ENCODE data around the gene TMEM121. TPM values are rescaled to one million over a fixed set of nuclear protein-coding genes. Genes with fewer than 3 reads are reported as not detected.

TMEM121 gene
- total RNA-seq, 4 donors from 2014 or later = 1.7 to 4.2 (median 2.7) TPM

GRCh38 chr14:105530285-105531087 lies 4.1 kb downstream of the TMEM121 start:
- H3K36me3 ChIP-seq = no peaks in the 10 kb centered on the region
- WGBS = 66% methylated on average over 8 of the region's 19 CpGs
- peaks cover 35% of the 10 kb centered on the region for H3K4me1 ChIP-seq
- no peak for TF ChIP-seq POLR2AphosphoS5 (IDR thresholded peaks at IDR 0.05)
- no peak for TF ChIP-seq EP300 (IDR thresholded peaks at IDR 0.05)
- no peak for TF ChIP-seq POLR2A (IDR thresholded peaks at IDR 0.05)
- no peak for TF ChIP-seq CTCF (IDR thresholded peaks at IDR 0.05)
- H3K4me3 ChIP-seq = no peak overlapping the region
- peaks cover 19% of the 10 kb centered on the region for H3K27me3 ChIP-seq
- H3K27ac ChIP-seq = no peak overlapping the region
- no peaks in the 10 kb centered on the region for H3K9me3 ChIP-seq
- peak in 1 of 2 donors; percentile 46 for DNase-seq (ENCODE audit: low spot score in 2 of 2)

- Histone ChIP-seq H3K9me3 (no peaks in the 10 kb centered on the region), H3K36me3 (no peaks in the 10 kb centered on the region), H3K27ac (no peak overlapping the region), H3K4me1 (peaks cover 28% of the 10 kb centered on the region), H3K27me3 (peaks cover 24% of the 10 kb centered on the region), H3K4me3 (no peak overlapping the region)
- over 99% methylated on average over 15 of the region's 30 CpGs for WGBS
- peak in 1 of 2 donors; percentile 52 for DNase-seq (ENCODE audit: low spot score in 2 of 2)
- TF ChIP-seq POLR2AphosphoS5 (IDR thresholded peaks at IDR 0.05) = no peak
- TF ChIP-seq CTCF (IDR thresholded peaks at IDR 0.05) = no peak
- TF ChIP-seq EP300 (IDR thresholded peaks at IDR 0.05) = no peak
- TF ChIP-seq POLR2A (IDR thresholded peaks at IDR 0.05) = no peak
Measured at GRCh38 chr14:105531088-105531893, 4.9 kb downstream of the TMEM121 start.

- TF ChIP-seq POLR2AphosphoS5 (IDR thresholded peaks at IDR 0.05) (no peak), POLR2A (IDR thresholded peaks at IDR 0.05) (no peak), CTCF (IDR thresholded peaks at IDR 0.05) (no peak), EP300 (IDR thresholded peaks at IDR 0.05) (no peak)
- WGBS = 82% methylated on average over 12 of the region's 19 CpGs
- H3K4me1 ChIP-seq = peaks cover 22% of the 10 kb centered on the region
- no peak overlapping the region for H3K4me3 ChIP-seq
- H3K36me3 ChIP-seq = no peaks in the 10 kb centered on the region
- H3K9me3 ChIP-seq = no peaks in the 10 kb centered on the region
- DNase-seq (ENCODE audit: low spot score in 2 of 2) = peak in 1 of 2 donors; percentile 48
- H3K27me3 ChIP-seq = peaks cover 25% of the 10 kb centered on the region
- no peak overlapping the region for H3K27ac ChIP-seq
Measured at GRCh38 chr14:105531894-105532623, 5.7 kb downstream of the TMEM121 start.

GRCh38 chr14:105532735-105533141 lies 6.4 kb downstream of the TMEM121 start:
- H3K9me3 ChIP-seq = no peaks in the 10 kb centered on the region

More at GRCh38 chr14:105532735-105533141, 6.4 kb downstream of the TMEM121 start:
- 49% methylated on average over 10 of the region's 10 CpGs for WGBS
- H3K4me3 ChIP-seq = no peak overlapping the region
- no peak overlapping the region for H3K27ac ChIP-seq
- DNase-seq (ENCODE audit: low spot score in 2 of 2) = peak in 1 of 2 donors; percentile 61
- H3K36me3 ChIP-seq = no peaks in the 10 kb centered on the region
- TF ChIP-seq POLR2AphosphoS5 (IDR thresholded peaks at IDR 0.05) (no peak), EP300 (IDR thresholded peaks at IDR 0.05) (no peak), POLR2A (IDR thresholded peaks at IDR 0.05) (no peak), CTCF (IDR thresholded peaks at IDR 0.05) (no peak)
- H3K4me1 ChIP-seq = peaks cover 17% of the 10 kb centered on the region
- H3K27me3 ChIP-seq = peaks cover 25% of the 10 kb centered on the region
